PC-9 (cell line): ENCODE results near the gene RPL22.

ENCODE experiments used
- EZH2 ChIP-seq: fragments of 200-600 bp; sonication (generic); IDR thresholded peaks from 2 replicates; pipeline ENCODE4 v1.8.0; 2017; ENCODE audit warnings: antibody characterized with exemption, low read depth
- TF ChIP-seq, protein P1 (sequence below): fragments of 200-600 bp; sonication (generic); conservative IDR thresholded peaks from 2 replicates; pipeline ENCODE4 v1.6.1; 2017; ENCODE audit warnings: mixed run types, antibody characterized with exemption, mild to moderate bottlenecking, moderate library complexity

DNA sequence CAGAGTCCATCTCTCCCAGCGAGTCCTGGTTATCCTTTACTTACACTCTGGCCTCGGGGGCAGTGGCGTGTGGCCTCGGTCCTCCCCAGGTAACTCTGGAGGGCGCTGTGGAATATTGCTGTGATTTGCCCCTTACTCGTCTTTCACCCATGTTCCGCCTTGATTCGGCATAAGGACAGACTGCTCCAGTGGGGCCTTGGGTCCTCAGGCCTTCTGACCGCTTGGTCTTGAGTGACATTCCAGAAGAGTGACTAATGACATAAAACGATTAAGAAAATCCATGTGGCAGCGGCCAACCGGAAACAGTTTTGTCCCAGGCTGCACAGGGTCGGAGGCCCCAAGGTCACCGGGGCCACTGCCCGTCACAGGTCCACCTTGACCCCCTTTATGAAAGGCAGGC is 25.3 kb upstream of the RPL22 start:
- TF ChIP-seq, protein P1, sequence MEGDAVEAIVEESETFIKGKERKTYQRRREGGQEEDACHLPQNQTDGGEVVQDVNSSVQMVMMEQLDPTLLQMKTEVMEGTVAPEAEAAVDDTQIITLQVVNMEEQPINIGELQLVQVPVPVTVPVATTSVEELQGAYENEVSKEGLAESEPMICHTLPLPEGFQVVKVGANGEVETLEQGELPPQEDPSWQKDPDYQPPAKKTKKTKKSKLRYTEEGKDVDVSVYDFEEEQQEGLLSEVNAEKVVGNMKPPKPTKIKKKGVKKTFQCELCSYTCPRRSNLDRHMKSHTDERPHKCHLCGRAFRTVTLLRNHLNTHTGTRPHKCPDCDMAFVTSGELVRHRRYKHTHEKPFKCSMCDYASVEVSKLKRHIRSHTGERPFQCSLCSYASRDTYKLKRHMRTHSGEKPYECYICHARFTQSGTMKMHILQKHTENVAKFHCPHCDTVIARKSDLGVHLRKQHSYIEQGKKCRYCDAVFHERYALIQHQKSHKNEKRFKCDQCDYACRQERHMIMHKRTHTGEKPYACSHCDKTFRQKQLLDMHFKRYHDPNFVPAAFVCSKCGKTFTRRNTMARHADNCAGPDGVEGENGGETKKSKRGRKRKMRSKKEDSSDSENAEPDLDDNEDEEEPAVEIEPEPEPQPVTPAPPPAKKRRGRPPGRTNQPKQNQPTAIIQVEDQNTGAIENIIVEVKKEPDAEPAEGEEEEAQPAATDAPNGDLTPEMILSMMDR: no peak
- no peak for TF ChIP-seq EZH2
